ENCODE results near the gene GRID2. TPM values are rescaled to one million over a fixed set of nuclear protein-coding genes. Genes with fewer than 3 reads are reported as not detected.

Gene GRID2
- total and polyA plus RNA-seq, 2 donors from 2014 or later: 0.19 TPM; not detected in 1

DNA sequence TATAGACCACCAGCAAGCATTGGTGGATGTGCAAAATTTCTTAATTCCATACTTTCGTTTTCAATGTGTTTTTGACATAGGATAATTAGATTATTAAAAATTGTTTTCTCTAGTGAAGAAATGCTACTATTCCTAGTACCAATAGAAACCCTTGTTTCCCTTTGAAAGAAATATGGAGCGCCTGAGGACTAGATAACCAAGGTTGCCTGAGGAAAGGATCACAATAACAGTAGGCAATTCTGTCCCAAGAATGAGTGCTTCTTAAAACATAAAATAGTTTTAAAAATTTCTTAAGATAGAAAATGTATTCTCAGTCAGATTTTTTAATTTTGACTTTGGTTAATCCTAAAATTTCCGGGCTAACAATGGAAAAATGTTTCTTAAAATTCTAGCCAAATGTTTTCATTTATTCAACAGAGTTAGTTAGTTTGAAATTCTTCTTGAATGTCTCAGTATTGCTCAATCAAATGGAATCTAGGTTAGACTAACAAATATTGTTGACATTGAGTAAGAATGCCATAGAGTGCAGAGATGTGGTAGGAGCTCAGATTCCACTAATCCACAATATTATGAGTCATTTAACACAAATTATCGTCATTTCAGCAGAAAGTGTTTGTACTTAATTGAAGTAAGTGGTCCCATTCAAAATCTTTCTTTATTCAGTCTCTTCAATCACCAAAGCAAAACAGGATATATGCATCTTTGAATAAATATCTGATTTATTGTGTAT is 666.0 kb downstream of the GRID2 start:
- H3K9me3 ChIP-seq (ENCODE audit: control insufficient read depth in 2 of 3, insufficient read depth in 1 of 3, low read length in 3 of 3): no peaks in the 10 kb centered on the region
- H3K4me3 ChIP-seq (ENCODE audit: low read length in 3 of 3): no peak overlapping the region
- no peak overlapping the region for H3K9ac ChIP-seq (ENCODE audit: low read length in 3 of 3)
- H3K27me3 ChIP-seq (ENCODE audit: control insufficient read depth, insufficient read depth, low read length): no peaks in the 10 kb centered on the region
- intact Hi-C loops (cut with DNase I): no loop called here
- FAIRE-seq (peak; percentile 50), DNase-seq (no peak)
- no peaks in the 10 kb centered on the region for H3K36me3 ChIP-seq (ENCODE audit: control insufficient read depth in 2 of 3, insufficient read depth in 3 of 3, low read length in 3 of 3)
- no peaks in the 10 kb centered on the region for H3K4me1 ChIP-seq (ENCODE audit: control insufficient read depth in 2 of 3, insufficient read depth in 2 of 3, low read depth in 1 of 3, low read length in 3 of 3)
- TF ChIP-seq, protein P1, sequence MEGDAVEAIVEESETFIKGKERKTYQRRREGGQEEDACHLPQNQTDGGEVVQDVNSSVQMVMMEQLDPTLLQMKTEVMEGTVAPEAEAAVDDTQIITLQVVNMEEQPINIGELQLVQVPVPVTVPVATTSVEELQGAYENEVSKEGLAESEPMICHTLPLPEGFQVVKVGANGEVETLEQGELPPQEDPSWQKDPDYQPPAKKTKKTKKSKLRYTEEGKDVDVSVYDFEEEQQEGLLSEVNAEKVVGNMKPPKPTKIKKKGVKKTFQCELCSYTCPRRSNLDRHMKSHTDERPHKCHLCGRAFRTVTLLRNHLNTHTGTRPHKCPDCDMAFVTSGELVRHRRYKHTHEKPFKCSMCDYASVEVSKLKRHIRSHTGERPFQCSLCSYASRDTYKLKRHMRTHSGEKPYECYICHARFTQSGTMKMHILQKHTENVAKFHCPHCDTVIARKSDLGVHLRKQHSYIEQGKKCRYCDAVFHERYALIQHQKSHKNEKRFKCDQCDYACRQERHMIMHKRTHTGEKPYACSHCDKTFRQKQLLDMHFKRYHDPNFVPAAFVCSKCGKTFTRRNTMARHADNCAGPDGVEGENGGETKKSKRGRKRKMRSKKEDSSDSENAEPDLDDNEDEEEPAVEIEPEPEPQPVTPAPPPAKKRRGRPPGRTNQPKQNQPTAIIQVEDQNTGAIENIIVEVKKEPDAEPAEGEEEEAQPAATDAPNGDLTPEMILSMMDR (IDR thresholded peaks at IDR 0.05; ENCODE audit: borderline replicate concordance, extremely low read depth, insufficient read depth): no peak
- H3K27ac ChIP-seq (ENCODE audit: low read depth in 2 of 2, low read length in 2 of 2): no peak overlapping the region

DNA sequence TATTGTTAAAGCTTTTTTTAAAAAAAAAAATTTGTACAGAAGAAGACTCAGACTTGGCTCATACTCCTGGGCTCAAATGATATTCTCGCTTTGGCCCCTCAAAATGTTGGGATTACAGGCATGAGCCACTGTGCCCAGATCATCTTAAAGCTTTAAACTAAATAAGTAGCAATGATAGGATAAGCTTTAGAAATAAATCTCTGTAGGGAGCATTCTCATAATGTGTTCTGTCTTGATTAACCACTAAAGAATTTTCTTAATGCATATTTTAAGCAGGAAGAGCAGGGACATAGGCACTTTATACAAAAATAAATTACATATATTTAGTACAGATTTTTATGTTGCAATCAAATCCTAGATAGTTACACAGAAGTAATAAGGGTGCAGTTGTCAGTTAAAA is 667.2 kb downstream of the GRID2 start:
- Histone ChIP-seq H3K36me3 (ENCODE audit: control insufficient read depth in 2 of 3, insufficient read depth in 3 of 3, low read length in 3 of 3) (no peaks in the 10 kb centered on the region), H3K9me3 (ENCODE audit: control insufficient read depth in 2 of 3, insufficient read depth in 1 of 3, low read length in 3 of 3) (no peaks in the 10 kb centered on the region), H3K4me1 (ENCODE audit: control insufficient read depth in 2 of 3, insufficient read depth in 2 of 3, low read depth in 1 of 3, low read length in 3 of 3) (no peaks in the 10 kb centered on the region), H3K9ac (ENCODE audit: low read length in 3 of 3) (no peak overlapping the region), H3K4me3 (ENCODE audit: low read length in 3 of 3) (no peak overlapping the region), H3K27me3 (ENCODE audit: control insufficient read depth, insufficient read depth, low read length) (no peaks in the 10 kb centered on the region), H3K27ac (ENCODE audit: low read depth in 2 of 2, low read length in 2 of 2) (no peak overlapping the region)
- intact Hi-C loops (cut with DNase I): no loop called here
- FAIRE-seq (no peak), DNase-seq (no peak)
- TF ChIP-seq, protein P1 (IDR thresholded peaks at IDR 0.05; ENCODE audit: borderline replicate concordance, extremely low read depth, insufficient read depth): no peak

DNA sequence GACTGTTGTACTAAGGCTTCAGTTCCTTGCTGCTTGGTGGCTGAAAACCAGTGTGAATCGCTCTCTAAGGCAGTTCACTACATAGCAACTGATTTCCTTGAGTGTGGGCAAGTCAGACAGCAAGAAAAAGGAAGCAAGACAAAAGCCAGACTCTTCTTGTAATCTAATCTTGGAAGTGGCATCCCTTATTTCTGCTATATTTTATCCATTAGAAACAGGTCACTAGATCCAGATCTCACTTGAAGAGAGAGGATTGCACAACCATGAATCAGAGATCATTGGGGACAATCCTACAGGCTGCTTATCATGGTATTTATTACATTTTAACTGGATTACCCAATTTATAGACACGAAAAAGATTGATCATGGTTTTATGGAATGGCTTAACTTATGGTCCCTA is 684.5 kb downstream of the GRID2 start:
- TF ChIP-seq, protein P1 (IDR thresholded peaks at IDR 0.05; ENCODE audit: borderline replicate concordance, extremely low read depth, insufficient read depth): no peak
- DNase-seq: no peak
- Histone ChIP-seq H3K9me3 (ENCODE audit: control insufficient read depth in 2 of 3, insufficient read depth in 1 of 3, low read length in 3 of 3) (no peaks in the 10 kb centered on the region), H3K36me3 (ENCODE audit: control insufficient read depth in 2 of 3, insufficient read depth in 3 of 3, low read length in 3 of 3) (no peaks in the 10 kb centered on the region), H3K27ac (ENCODE audit: low read depth in 2 of 2, low read length in 2 of 2) (no peak overlapping the region), H3K9ac (ENCODE audit: low read length in 3 of 3) (no peak overlapping the region), H3K4me1 (ENCODE audit: control insufficient read depth in 2 of 3, insufficient read depth in 2 of 3, low read depth in 1 of 3, low read length in 3 of 3) (no peaks in the 10 kb centered on the region), H3K4me3 (ENCODE audit: low read length in 3 of 3) (no peak overlapping the region), H3K27me3 (ENCODE audit: control insufficient read depth, insufficient read depth, low read length) (no peaks in the 10 kb centered on the region)
- FAIRE-seq: no peak
- intact Hi-C loops (cut with DNase I): no loop called here

DNA sequence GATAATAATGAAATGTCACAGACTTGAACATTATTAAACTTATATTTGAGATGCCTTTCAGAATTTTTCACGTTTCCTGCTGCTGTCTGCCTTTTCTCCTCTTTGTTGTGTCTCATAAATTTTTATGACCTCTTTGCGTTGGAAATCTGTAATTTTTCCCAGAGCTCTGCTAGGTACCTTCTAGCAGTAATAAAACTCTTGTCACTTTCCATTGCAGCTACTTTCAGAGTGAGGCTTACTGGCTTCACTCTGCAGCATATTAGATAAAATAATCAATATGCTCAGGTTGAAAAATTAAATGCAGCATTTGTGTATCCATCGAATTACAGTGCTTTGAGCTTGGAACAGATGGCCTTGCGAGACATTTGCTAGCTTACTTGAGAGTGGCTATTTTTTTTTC is 689.0 kb downstream of the GRID2 start:
- Histone ChIP-seq H3K4me3 (ENCODE audit: low read length in 3 of 3) (no peak overlapping the region), H3K9me3 (ENCODE audit: control insufficient read depth in 2 of 3, insufficient read depth in 1 of 3, low read length in 3 of 3) (no peaks in the 10 kb centered on the region), H3K4me1 (ENCODE audit: control insufficient read depth in 2 of 3, insufficient read depth in 2 of 3, low read depth in 1 of 3, low read length in 3 of 3) (no peaks in the 10 kb centered on the region), H3K9ac (ENCODE audit: low read length in 3 of 3) (no peak overlapping the region), H3K27me3 (ENCODE audit: control insufficient read depth, insufficient read depth, low read length) (no peaks in the 10 kb centered on the region), H3K27ac (ENCODE audit: low read depth in 2 of 2, low read length in 2 of 2) (no peak overlapping the region), H3K36me3 (ENCODE audit: control insufficient read depth in 2 of 3, insufficient read depth in 3 of 3, low read length in 3 of 3) (no peaks in the 10 kb centered on the region)
- intact Hi-C loops (cut with DNase I): no loop called here
- DNase-seq (no peak), FAIRE-seq (no peak)
- TF ChIP-seq, protein P1 (IDR thresholded peaks at IDR 0.05; ENCODE audit: borderline replicate concordance, extremely low read depth, insufficient read depth): no peak

All from kidney (tissue), 14 donors.